Esophagus muscularis mucosa (tissue), 4 donors: ENCODE measurements around the gene HBA2. TPM values are rescaled to one million over a fixed set of nuclear protein-coding genes. Genes with fewer than 3 reads are reported as not detected.
"Not testable (repeated sequence)": the region's sequence is repeated elsewhere in the genome, so short reads cannot be mapped to it uniquely, and the experiment has no call there.

Source experiments
- DNase-seq: peaks from one replicate; pipeline ENCODE4 v3.0.0-alpha.2; 2017; ENCODE audit errors: extremely low spot score
- H3K27ac ChIP-seq, 4 donors: fragments of 200-600 bp; sonication (generic); replicated peaks in 1 of 4; 1 replicate in 3 of 4; 2 replicates in 1 of 4; pipeline ENCODE4 v1.5.1; 2016 to 2019; ENCODE audit warnings: mild to moderate bottlenecking in 1 of 4
- H3K27me3 ChIP-seq, 4 donors: fragments of 200-600 bp; sonication (generic); one replicate each; pipeline versions ENCODE4 v1.5.1 to v1.6.0; 2016 to 2019
- H3K36me3 ChIP-seq, 4 donors: fragments of 200-600 bp; sonication (generic); one replicate each; pipeline ENCODE4 v1.5.1; 2016 to 2019
- H3K4me1 ChIP-seq, 4 donors: fragments of 200-600 bp; sonication (generic); one replicate each; pipeline ENCODE4 v1.5.1; 2016 to 2019
- H3K4me3 ChIP-seq, 4 donors: fragments of 200-600 bp; sonication (generic); 1 replicate in 2 of 4; 2 replicates in 2 of 4; pipeline ENCODE4 v1.5.1; 2016 to 2019; ENCODE audit warnings: mild to moderate bottlenecking in 4 of 4, moderate library complexity in 1 of 4
- H3K9me3 ChIP-seq, 4 donors: fragments of 200-600 bp; sonication (generic); 1 replicate in 3 of 4; 2 replicates in 1 of 4; pipeline ENCODE4 v1.5.1; 2016 to 2019
- EP300 ChIP-seq: sonication (generic); formaldehyde crosslinking; IDR thresholded peaks from one replicate; pipeline ENCODE4 v1.6.1; 2017; ENCODE audit warnings: antibody characterized with exemption
- POLR2A ChIP-seq: fragments of 450-650 bp; IDR thresholded peaks from one replicate; pipeline ENCODE4 v1.6.1; 2017; ENCODE audit warnings: antibody characterized with exemption, moderate library complexity, mild to moderate bottlenecking, low read depth
- POLR2AphosphoS5 ChIP-seq, 2 donors: sonication (generic); formaldehyde crosslinking; IDR thresholded peaks; one replicate each; pipeline ENCODE4 v1.6.1; 2017; ENCODE audit warnings: antibody characterized with exemption in 2 of 2
- WGBS: methylation state at CpG from one replicate; pipeline ENCODE4 v1.1.5; 2018; 5-methylcytosine and 5-hydroxymethylcytosine counted together
- intact Hi-C: fragments of 100-400 bp; cut with DNase I; formaldehyde crosslinking; loops from one replicate; pipeline ENCODE4 v1.15.1; 2023
- total RNA-seq, 4 donors: library from RNA; depleted of rRNA; stranded (reverse); fragments of >200 nt; gene quantifications; one replicate each; pipeline versions ENCODE4 v1.1.0 to v1.2.1, GENCODE V29; 2016
- TF ChIP-seq, protein P1 (sequence below), 3 experiments: fragments of 200-600 bp in 2 of 3; fragments of 450-650 bp in 1 of 3; sonication (generic) in 2 of 3; IDR thresholded peaks; one replicate each; pipeline ENCODE4 v1.5.1; 2017 to 2019; ENCODE audit warnings: antibody characterized with exemption in 3 of 3, mild to moderate bottlenecking in 2 of 3, moderate library complexity in 1 of 3

Gene HBA2
- total RNA-seq, 4 donors from 2014 or later, result 1.7 to 1,686 (median 156) TPM

DNA sequence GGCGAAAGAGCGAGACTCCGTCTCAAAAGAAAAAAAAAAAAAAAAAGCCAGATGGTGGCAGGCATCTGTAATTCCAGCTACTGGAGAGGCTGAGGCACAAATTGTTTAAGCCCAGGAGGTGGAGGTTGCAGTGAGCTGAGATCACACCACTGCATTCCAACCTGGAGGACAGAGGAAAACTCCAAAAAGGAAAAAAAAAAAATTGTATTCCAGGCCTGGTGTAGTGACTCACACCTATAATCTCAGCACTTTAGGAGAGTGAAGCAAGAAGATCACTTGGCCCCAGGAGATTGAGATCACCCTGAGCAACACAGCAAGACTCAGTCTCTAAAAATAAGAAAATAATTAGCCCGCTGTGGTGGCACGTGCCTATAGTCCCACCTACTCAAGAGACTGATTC, 27.7 kb downstream of the HBA2 start:
- Histone ChIP-seq H3K4me1 (no peaks in the 10 kb centered on the region), H3K9me3 (no peaks in the 10 kb centered on the region), H3K27me3 (no peaks in the 10 kb centered on the region), H3K27ac (no peak overlapping the region), H3K36me3 (peaks cover 80 to 98% (median 93%) of the 10 kb centered on the region in 4 donors), H3K4me3 (no peak overlapping the region)
- intact Hi-C loops, result no loop called here
- TF ChIP-seq POLR2AphosphoS5 (IDR thresholded peaks at IDR 0.05), result no peak
- TF ChIP-seq, protein P1, sequence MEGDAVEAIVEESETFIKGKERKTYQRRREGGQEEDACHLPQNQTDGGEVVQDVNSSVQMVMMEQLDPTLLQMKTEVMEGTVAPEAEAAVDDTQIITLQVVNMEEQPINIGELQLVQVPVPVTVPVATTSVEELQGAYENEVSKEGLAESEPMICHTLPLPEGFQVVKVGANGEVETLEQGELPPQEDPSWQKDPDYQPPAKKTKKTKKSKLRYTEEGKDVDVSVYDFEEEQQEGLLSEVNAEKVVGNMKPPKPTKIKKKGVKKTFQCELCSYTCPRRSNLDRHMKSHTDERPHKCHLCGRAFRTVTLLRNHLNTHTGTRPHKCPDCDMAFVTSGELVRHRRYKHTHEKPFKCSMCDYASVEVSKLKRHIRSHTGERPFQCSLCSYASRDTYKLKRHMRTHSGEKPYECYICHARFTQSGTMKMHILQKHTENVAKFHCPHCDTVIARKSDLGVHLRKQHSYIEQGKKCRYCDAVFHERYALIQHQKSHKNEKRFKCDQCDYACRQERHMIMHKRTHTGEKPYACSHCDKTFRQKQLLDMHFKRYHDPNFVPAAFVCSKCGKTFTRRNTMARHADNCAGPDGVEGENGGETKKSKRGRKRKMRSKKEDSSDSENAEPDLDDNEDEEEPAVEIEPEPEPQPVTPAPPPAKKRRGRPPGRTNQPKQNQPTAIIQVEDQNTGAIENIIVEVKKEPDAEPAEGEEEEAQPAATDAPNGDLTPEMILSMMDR (IDR thresholded peaks at IDR 0.05), result no peak
- TF ChIP-seq POLR2A, result no peak
- no peak for TF ChIP-seq EP300
- no peak for DNase-seq
- 92% methylated on average over 5 of the region's 5 CpGs for WGBS

DNA sequence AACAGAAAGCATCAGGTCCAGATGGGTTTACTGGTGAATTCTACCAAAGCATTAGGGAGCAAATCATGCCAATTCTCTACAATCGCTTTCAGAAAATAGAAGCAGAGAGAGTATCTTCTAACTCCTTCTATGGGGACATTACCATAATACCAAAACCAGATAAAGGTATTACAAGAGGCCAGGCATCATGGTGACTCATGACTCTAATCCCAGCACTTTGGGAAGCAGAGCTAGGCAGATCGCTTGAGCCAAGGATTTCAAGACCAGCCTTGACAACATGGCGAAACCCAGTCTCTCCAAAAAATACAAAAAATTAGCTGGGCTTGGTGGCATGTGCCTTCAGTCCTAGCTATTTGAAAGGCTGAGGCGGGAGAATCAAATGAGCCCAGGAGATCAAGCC, 30.6 kb downstream of the HBA2 start:
- Histone ChIP-seq H3K4me3 (no peak overlapping the region), H3K9me3 (no peaks in the 10 kb centered on the region), H3K36me3 (peaks cover 78 to 98% (median 91%) of the 10 kb centered on the region in 4 donors), H3K4me1 (no peaks in the 10 kb centered on the region), H3K27ac (no peak overlapping the region), H3K27me3 (no peaks in the 10 kb centered on the region)
- TF ChIP-seq EP300 (no peak), POLR2AphosphoS5 (IDR thresholded peaks at IDR 0.05) (no peak), POLR2A (no peak)
- TF ChIP-seq, protein P1 (IDR thresholded peaks at IDR 0.05), result no peak
- WGBS, result 94% methylated on average over 4 of the region's 4 CpGs
- DNase-seq, result no peak
- intact Hi-C loops, result no loop called here

DNA sequence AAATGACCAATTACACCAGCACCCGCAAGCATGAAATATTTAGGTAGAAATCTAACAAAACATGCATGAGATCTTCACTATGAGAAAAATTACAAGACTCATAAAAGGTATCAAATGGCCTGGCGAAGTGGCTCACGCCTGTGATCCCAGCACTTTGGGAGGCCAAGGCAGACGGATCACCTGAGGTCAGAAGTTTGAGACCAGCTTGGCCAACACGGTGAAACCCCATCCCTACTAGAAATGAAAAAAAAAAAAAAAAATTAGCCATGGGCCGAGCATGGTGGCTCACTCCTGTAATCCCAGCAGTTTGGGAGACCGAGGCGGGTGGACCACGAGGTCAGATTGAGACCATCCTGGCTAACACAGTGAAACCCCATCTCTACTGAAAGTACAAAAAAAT, 31.4 kb downstream of the HBA2 start:
- H3K27me3 ChIP-seq, H3K27ac ChIP-seq, DNase-seq, H3K9me3 ChIP-seq, intact Hi-C loops, H3K4me1 ChIP-seq, H3K4me3 ChIP-seq: not testable (repeated sequence)
- 86% methylated on average over 9 of the region's 9 CpGs for WGBS
- H3K36me3 ChIP-seq, result peaks cover 70 to 98% (median 90%) of the 10 kb centered on the region in 4 donors

DNA sequence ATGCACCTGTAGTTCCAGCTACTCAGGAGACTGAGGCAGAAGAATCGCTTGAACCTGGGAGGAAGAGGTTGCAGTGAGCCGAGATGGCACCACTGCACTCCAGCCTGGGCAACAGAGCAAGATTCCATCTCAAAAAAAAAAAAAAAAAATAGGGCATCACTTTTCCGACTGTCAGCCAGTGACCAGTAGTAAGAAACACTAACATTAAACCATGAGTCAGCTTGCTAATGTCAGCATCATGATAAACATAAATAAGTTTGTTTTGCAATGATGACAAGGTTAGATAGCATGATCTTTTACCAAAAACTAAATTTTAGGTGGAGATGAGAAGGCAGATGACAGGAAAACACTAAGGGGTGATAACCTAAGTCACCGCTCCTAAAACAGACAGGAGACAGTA, 36.7 kb downstream of the HBA2 start:
- WGBS, result 79% methylated on average over 4 of the region's 4 CpGs
- H3K9me3 ChIP-seq, DNase-seq, H3K4me1 ChIP-seq, H3K4me3 ChIP-seq, H3K27ac ChIP-seq, H3K27me3 ChIP-seq, intact Hi-C loops: not testable (repeated sequence)
- H3K36me3 ChIP-seq, result peaks cover 51 to 100% (median 97%) of the 10 kb centered on the region in 4 donors

DNA sequence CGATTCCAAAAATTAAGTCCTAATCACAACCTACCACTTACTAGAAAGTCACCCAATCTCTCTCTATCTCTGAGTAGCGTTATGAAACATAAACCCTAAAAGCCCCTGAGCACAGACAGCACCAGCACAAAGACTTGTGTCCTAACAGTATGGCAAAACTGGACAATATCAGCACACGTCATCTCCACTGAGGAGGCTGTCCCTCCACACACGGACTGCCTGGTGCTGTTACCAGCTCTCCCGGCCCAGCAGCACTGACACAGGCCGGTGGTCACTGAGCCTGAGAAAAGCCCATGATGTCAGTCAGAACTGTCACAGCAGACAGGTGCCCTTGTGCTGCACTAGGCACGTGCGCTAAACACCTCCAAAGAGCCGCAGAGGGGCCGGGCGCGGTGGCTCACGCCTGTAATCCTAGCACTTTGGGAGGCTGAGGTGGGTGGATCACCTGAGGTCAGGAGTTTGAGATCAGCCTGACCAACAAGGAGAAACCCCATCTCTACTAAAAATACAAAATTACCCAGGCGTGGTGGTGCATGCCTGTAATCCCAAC, 39.0 kb downstream of the HBA2 start:
- H3K4me3 ChIP-seq, H3K4me1 ChIP-seq, H3K27me3 ChIP-seq, H3K27ac ChIP-seq, DNase-seq, intact Hi-C loops, H3K9me3 ChIP-seq: not testable (repeated sequence)
- WGBS, result 91% methylated on average over 14 of the region's 14 CpGs
- peaks cover 36 to 100% (median 98%) of the 10 kb centered on the region in 4 donors for H3K36me3 ChIP-seq

DNA sequence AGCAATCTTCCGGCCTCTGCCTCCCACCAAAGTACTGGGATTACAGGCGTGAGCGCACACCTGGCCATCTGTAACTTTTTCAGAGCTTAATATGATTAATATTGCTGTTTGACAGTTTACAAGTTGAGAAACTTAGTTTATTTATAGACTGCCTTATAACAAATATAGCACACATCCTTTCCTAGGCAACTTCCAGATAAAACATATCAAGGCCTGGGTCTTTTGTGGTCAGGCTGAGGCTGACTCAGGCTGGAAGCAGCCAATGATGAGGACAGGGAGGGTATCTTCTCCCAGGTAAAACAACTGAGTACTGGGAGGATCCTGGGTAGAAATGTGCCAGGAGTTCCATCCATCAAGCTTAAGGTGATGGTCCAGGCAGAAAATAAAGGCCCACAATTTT, 40.3 kb downstream of the HBA2 start:
- DNase-seq, result no peak
- Histone ChIP-seq H3K4me3 (no peak overlapping the region), H3K27ac (no peak overlapping the region), H3K36me3 (peaks cover 36 to 100% (median 99%) of the 10 kb centered on the region in 4 donors), H3K4me1 (peaks cover 0 to 7% (median 2%) of the 10 kb centered on the region in 4 donors), H3K9me3 (no peaks in the 10 kb centered on the region), H3K27me3 (no peaks in the 10 kb centered on the region)
- WGBS, result 93% methylated on average over 3 of the region's 3 CpGs
- intact Hi-C loops, result no loop called here
- TF ChIP-seq POLR2AphosphoS5 (IDR thresholded peaks at IDR 0.05) (no peak), EP300 (no peak), POLR2A (no peak)
- TF ChIP-seq, protein P1 (IDR thresholded peaks at IDR 0.05), result no peak
